ENCODE results near the gene GDF2. TPM values are rescaled to one million over a fixed set of nuclear protein-coding genes. Genes with fewer than 3 reads are reported as not detected.

GDF2 gene
- total RNA-seq, 1 donor from 2014 or later: not detected

GRCh38 chr10:47311193-47311931 is 10.9 kb upstream of the GDF2 start:
- DNase-seq (ENCODE audit: low spot score): no peak
- peaks cover 24% of the 10 kb centered on the region for H3K27me3 Mint-ChIP-seq (ENCODE audit: low read depth)
- peaks cover 6% of the 10 kb centered on the region for H3K4me1 Mint-ChIP-seq (ENCODE audit: low read depth)
- H3K36me3 Mint-ChIP-seq (ENCODE audit: low read depth): no peaks in the 10 kb centered on the region
- H3K9me3 Mint-ChIP-seq (ENCODE audit: low read depth): no peaks in the 10 kb centered on the region
- no peak overlapping the region for H3K27ac Mint-ChIP-seq (ENCODE audit: unreplicated experiment)
- no peak for TF ChIP-seq CTCF (IDR thresholded peaks at IDR 0.05)
- H3K4me3 Mint-ChIP-seq (ENCODE audit: unreplicated experiment): no peak overlapping the region

GRCh38 chr10:47311932-47312662 is 10.2 kb upstream of the GDF2 start:
- no peak overlapping the region for H3K27ac Mint-ChIP-seq (ENCODE audit: unreplicated experiment)
- peaks cover 19% of the 10 kb centered on the region for H3K27me3 Mint-ChIP-seq (ENCODE audit: low read depth)
- TF ChIP-seq CTCF (IDR thresholded peaks at IDR 0.05): peak; percentile 94
- no peak overlapping the region for H3K4me3 Mint-ChIP-seq (ENCODE audit: unreplicated experiment)
- DNase-seq (ENCODE audit: low spot score): no peak
- no peaks in the 10 kb centered on the region for H3K9me3 Mint-ChIP-seq (ENCODE audit: low read depth)
- H3K36me3 Mint-ChIP-seq (ENCODE audit: low read depth): no peaks in the 10 kb centered on the region
- H3K4me1 Mint-ChIP-seq (ENCODE audit: low read depth): peaks cover 6% of the 10 kb centered on the region

DNA sequence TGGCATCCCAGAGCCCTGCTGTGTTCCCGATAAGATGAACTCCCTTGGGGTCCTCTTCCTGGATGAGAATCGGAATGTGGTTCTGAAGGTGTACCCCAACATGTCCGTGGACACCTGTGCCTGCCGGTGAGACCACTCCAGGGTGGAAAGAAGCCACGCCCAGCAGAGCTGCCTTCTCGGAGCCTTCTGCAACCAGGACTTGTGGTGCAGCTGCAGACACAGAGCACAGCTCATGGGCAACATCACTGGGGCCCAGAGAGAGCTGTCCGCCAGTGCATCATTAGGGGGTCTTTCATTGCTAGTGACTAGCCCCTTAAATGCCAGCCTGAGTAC is 9.6 kb upstream of the GDF2 start:
- H3K36me3 Mint-ChIP-seq (ENCODE audit: low read depth): no peaks in the 10 kb centered on the region
- H3K4me3 Mint-ChIP-seq (ENCODE audit: unreplicated experiment): no peak overlapping the region
- H3K9me3 Mint-ChIP-seq (ENCODE audit: low read depth): no peaks in the 10 kb centered on the region
- no peak overlapping the region for H3K27ac Mint-ChIP-seq (ENCODE audit: unreplicated experiment)
- H3K27me3 Mint-ChIP-seq (ENCODE audit: low read depth): peaks cover 14% of the 10 kb centered on the region
- DNase-seq (ENCODE audit: low spot score): no peak
- no peak for TF ChIP-seq CTCF (IDR thresholded peaks at IDR 0.05)
- H3K4me1 Mint-ChIP-seq (ENCODE audit: low read depth): peaks cover 6% of the 10 kb centered on the region

DNA sequence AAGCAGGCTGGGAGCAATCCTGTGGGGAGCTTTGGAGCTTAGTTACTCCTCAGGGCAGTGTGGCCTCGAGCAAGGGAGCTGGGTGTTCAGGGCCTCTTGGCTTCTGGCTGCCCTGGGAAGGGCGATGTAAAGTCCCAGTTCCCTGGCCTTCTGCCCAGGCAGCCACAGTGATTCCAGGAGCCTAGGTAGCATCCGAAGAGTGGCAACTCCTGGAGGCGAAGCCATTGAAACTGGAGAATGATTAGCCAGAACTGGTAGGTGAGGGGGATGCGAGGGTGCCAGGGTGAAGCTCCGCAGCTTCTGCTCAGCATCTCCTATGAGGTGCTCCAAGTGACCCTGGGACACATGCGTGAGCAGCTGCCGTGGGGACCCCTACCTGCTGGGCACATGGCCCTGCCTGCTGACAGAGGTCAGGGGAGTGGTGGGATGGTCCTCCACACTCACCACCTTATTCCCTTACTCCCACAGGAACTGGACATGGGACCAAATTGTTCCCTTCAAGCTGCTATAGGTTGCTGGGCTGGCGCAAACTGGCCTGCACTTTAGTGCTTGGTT is 7.8 kb upstream of the GDF2 start:
- Mint-ChIP-seq H3K36me3 (ENCODE audit: low read depth) (no peaks in the 10 kb centered on the region), H3K4me1 (ENCODE audit: low read depth) (peaks cover 6% of the 10 kb centered on the region), H3K27me3 (ENCODE audit: low read depth) (peaks cover 3% of the 10 kb centered on the region), H3K9me3 (ENCODE audit: low read depth) (no peaks in the 10 kb centered on the region), H3K4me3 (ENCODE audit: unreplicated experiment) (no peak overlapping the region), H3K27ac (ENCODE audit: unreplicated experiment) (no peak overlapping the region)
- DNase-seq (ENCODE audit: low spot score): peak; percentile 75
- no peak for TF ChIP-seq CTCF (IDR thresholded peaks at IDR 0.05)

DNA sequence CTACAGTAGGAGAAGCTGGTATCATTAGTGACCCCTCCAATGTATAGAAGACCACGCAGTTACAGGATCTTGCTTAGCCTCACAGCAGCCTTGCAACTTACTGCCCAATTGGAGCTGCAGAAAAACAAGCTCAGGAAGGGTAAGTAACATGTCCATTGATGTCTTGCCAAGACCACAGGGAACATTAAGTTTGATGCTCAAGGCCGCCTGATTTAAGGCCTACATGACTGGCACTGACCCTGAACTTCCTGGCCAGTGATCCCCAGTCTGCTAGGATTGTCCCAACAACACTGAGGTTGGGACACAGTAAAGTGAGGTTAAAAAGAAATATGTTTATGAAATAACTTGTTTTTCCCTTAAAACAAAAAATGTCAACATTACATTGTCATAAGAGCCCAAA is 6.8 kb upstream of the GDF2 start:
- Mint-ChIP-seq H3K27me3 (ENCODE audit: low read depth) (peaks cover 2% of the 10 kb centered on the region), H3K9me3 (ENCODE audit: low read depth) (no peaks in the 10 kb centered on the region), H3K27ac (ENCODE audit: unreplicated experiment) (no peak overlapping the region), H3K4me3 (ENCODE audit: unreplicated experiment) (no peak overlapping the region), H3K36me3 (ENCODE audit: low read depth) (no peaks in the 10 kb centered on the region), H3K4me1 (ENCODE audit: low read depth) (peaks cover 6% of the 10 kb centered on the region)
- no peak for DNase-seq (ENCODE audit: low spot score)
- TF ChIP-seq CTCF (IDR thresholded peaks at IDR 0.05): no peak
